NCI-H187 (cell line): ENCODE measurements around the gene MCUR1.
"Not testable (repeated sequence)": the region's sequence is repeated elsewhere in the genome, so short reads cannot be mapped to it uniquely, and the experiment has no call there.

Experiments used
- DNase-seq, 2 experiments: peaks; one replicate each; lab custom pipeline; 2025; lab: John Stamatoyannopoulos, UW

The MCUR1 gene

GRCh38 chr6:13814176-13814937, at the start of gene MCUR1:
TSS of gene MCUR1 (minus strand) at chr6:13814557. CDS start at chr6:13814429, 128 bp downstream.
- DNase-seq, result peak; percentile 78

- DNase-seq, result no peak
Measured at GRCh38 chr6:13863699-13864155, 49.4 kb upstream of the MCUR1 start.

- DNase-seq, result not testable (repeated sequence)
Measured at GRCh38 chr6:13860556-13861185, 46.3 kb upstream of the MCUR1 start.

GRCh38 chr6:13859871-13860555, 45.7 kb upstream of the MCUR1 start:
- DNase-seq, result no peak

- DNase-seq, result no peak
Measured at GRCh38 chr6:13854716-13855250, 40.4 kb upstream of the MCUR1 start.

GRCh38 chr6:13853871-13854270, 39.5 kb upstream of the MCUR1 start:
- no peak for DNase-seq

GRCh38 chr6:13851803-13852202, 37.4 kb upstream of the MCUR1 start:
- no peak for DNase-seq

- no peak for DNase-seq
Measured at GRCh38 chr6:13851330-13851729, 37.0 kb upstream of the MCUR1 start.

GRCh38 chr6:13850690-13851089, 36.3 kb upstream of the MCUR1 start:
- DNase-seq, result not testable (repeated sequence)

- DNase-seq, result no peak
Measured at GRCh38 chr6:13848522-13849150, 34.3 kb upstream of the MCUR1 start.

GRCh38 chr6:13847326-13848050, 33.1 kb upstream of the MCUR1 start:
- DNase-seq, result no peak

GRCh38 chr6:13846841-13847240, 32.5 kb upstream of the MCUR1 start:
- no peak for DNase-seq

- DNase-seq, result no peak
Measured at GRCh38 chr6:13841936-13842335, 27.6 kb upstream of the MCUR1 start.

GRCh38 chr6:13838616-13839015, 24.3 kb upstream of the MCUR1 start:
- no peak for DNase-seq

- no peak for DNase-seq
Measured at GRCh38 chr6:13836170-13836569, 21.8 kb upstream of the MCUR1 start.

- DNase-seq, result no peak
Measured at GRCh38 chr6:13834790-13835189, 20.4 kb upstream of the MCUR1 start.

GRCh38 chr6:13834018-13834417, 19.7 kb upstream of the MCUR1 start:
- DNase-seq, result not testable (repeated sequence)

GRCh38 chr6:13832778-13833177, 18.4 kb upstream of the MCUR1 start:
- DNase-seq, result no peak

- DNase-seq, result no peak
Measured at GRCh38 chr6:13831615-13832014, 17.3 kb upstream of the MCUR1 start.

- no peak for DNase-seq
Measured at GRCh38 chr6:13830803-13831202, 16.4 kb upstream of the MCUR1 start.

GRCh38 chr6:13829419-13829818, 15.1 kb upstream of the MCUR1 start:
- not testable (repeated sequence) for DNase-seq
